ENCODE results near the gene NUDT9.

GRCh38 chr4:87428979-87429378, 6.6 kb downstream of the NUDT9 start:
- no peak for TF ChIP-seq CTCF (conservative IDR thresholded peaks at IDR 0.05 in 1 of 2, IDR thresholded peaks at IDR 0.05 in 1 of 2; ENCODE audit: low read depth in 1 of 2, low read length in 2 of 2)
- no peak for TF ChIP-seq EZH2 (IDR thresholded peaks at IDR 0.05; ENCODE audit: low read length, missing control alignments)

All from fibroblast of lung (primary cell).